ENCODE measurements around the gene PSD. TPM values are rescaled to one million over a fixed set of nuclear protein-coding genes. Genes with fewer than 3 reads are reported as not detected.

The PSD gene
- total RNA-seq, 2 experiments from 2014 or later: 9.1 to 11.2 TPM

- ChIA-PET CTCF (interaction anchor here (1.1 to 1.5 kb wide), 3 partner anchors 24 to 205 kb away, joined by 3 to 4 read pairs (median 4); no protein-coding TSS in a partner anchor), POLR2A (no interaction called here)
- no peak overlapping the region for H3K4me3 Mint-ChIP-seq
- peak; percentile 49 for ATAC-seq
- peaks cover 51% of the 10 kb centered on the region for H3K36me3 Mint-ChIP-seq (ENCODE audit: low read depth)
- H3K9me3 Mint-ChIP-seq (ENCODE audit: low read depth): no peaks in the 10 kb centered on the region
- no peaks in the 10 kb centered on the region for H3K27me3 Mint-ChIP-seq
- H3K27ac Mint-ChIP-seq: no peak overlapping the region
- intact Hi-C loops (cut with DNase I, micrococcal nuclease): loop anchor here in 1 of 2 experiments (5.0 kb wide), 1 partner anchor 207 kb away; no protein-coding TSS in a partner anchor
- H3K4me1 Mint-ChIP-seq: no peaks in the 10 kb centered on the region
- peak; percentile 28 for DNase-seq
Observed at GRCh38 chr10:102375250-102375649, 43.3 kb downstream of the PSD start.

DNA sequence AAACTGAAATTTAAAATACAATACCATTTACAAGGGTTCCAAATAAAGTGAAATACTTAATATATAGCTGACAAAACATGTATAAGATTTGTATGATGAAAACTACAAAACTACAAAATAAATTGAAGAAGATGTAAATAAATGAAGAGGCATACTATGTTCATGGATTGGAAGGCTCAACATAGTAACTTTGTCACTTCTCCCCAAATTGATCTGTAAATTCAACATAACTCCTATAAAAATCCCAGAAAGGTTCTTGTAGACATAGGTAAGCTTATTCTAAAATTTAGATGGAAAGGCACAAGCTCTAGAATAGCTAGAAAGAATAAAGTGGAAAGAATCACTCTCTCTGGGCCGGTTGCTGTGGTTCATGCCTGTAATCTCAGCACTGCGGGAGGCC lies 47.3 kb downstream of the PSD start:
- ATAC-seq (no peak), DNase-seq (no peak)
- Mint-ChIP-seq H3K9me3 (ENCODE audit: low read depth) (no peaks in the 10 kb centered on the region), H3K27ac (no peak overlapping the region), H3K27me3 (no peaks in the 10 kb centered on the region), H3K4me1 (no peaks in the 10 kb centered on the region), H3K4me3 (no peak overlapping the region), H3K36me3 (ENCODE audit: low read depth) (peaks cover 57% of the 10 kb centered on the region)
- ChIA-PET CTCF (interaction anchor here (0.7 to 1.4 kb wide), 5 partner anchors 12 to 140 kb away, joined by 3 to 5 read pairs (median 3); no protein-coding TSS in a partner anchor), POLR2A (no interaction called here)
- intact Hi-C loops (cut with DNase I, micrococcal nuclease): no loop called here

DNA sequence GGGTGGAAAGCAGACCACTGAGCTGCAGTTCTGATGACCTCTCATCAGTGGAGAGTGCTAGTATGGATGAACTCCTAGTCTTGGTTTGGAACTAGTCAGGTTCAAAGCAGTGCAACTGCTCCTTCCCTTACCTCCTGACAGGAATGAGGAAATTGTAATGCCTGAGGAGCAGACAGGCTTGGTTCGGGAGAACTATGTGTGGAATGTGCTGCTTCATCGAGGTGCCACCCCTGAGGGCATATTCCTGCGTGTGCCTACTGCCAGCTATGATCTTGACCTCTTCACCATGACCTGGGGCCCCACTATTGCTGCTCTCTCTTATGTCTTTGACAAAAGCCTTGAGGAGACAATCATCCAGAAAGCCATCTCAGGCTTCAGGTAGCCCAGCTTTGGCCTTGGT lies 50.5 kb downstream of the PSD start:
- ATAC-seq (no peak), DNase-seq (no peak)
- Mint-ChIP-seq H3K4me1 (no peaks in the 10 kb centered on the region), H3K27me3 (no peaks in the 10 kb centered on the region), H3K9me3 (ENCODE audit: low read depth) (no peaks in the 10 kb centered on the region), H3K27ac (no peak overlapping the region), H3K36me3 (ENCODE audit: low read depth) (peaks cover 65% of the 10 kb centered on the region), H3K4me3 (no peak overlapping the region)
- ChIA-PET CTCF (interaction anchor here (0.6 to 1.5 kb wide), 5 partner anchors 21 to 152 kb away, joined by 3 to 6 read pairs (median 3); no protein-coding TSS in a partner anchor), POLR2A (interaction anchor here (1.3 to 1.5 kb wide), 2 partner anchors 137 to 274 kb away, joined by 4 to 5 read pairs; no protein-coding TSS in a partner anchor)
- intact Hi-C loops (cut with DNase I, micrococcal nuclease): no loop called here

DNA sequence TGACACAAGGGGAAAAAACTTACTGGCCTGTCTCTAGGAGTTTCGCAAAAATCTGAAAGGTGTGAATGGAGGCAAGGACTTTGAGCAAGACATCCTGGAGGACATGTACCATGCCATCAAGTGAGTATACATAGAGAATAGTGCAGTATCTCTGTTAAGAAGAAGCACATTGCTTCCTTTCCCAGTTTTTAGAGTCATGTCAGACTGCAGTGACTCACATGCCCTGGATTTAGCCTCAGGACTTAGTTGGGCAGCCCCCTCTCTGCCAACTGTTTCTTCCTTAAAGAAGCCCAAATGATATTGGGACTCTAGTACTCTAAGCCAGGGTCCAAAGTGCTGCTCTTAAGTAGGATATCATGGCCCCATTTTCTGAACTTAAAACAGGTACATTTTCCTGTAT lies 51.1 kb downstream of the PSD start:
- Mint-ChIP-seq H3K27ac (no peak overlapping the region), H3K36me3 (ENCODE audit: low read depth) (peaks cover 64% of the 10 kb centered on the region), H3K9me3 (ENCODE audit: low read depth) (no peaks in the 10 kb centered on the region), H3K4me3 (no peak overlapping the region), H3K4me1 (no peaks in the 10 kb centered on the region), H3K27me3 (no peaks in the 10 kb centered on the region)
- ChIA-PET CTCF (interaction anchor here (1.0 to 1.4 kb wide), 2 partner anchors 15 to 20 kb away, joined by 3 read pairs; no protein-coding TSS in a partner anchor), POLR2A (interaction anchor here (0.7 kb wide), 1 partner anchor 40 kb away, joined by 3 read pairs; no protein-coding TSS in a partner anchor)
- intact Hi-C loops (cut with DNase I, micrococcal nuclease): no loop called here
- ATAC-seq (no peak), DNase-seq (no peak)

GRCh38 chr10:102358712-102359382 lies 59.7 kb downstream of the PSD start:
- peak; percentile 87 for ATAC-seq
- Mint-ChIP-seq H3K27me3 (no peaks in the 10 kb centered on the region), H3K4me1 (peaks cover 10% of the 10 kb centered on the region), H3K4me3 (no peak overlapping the region), H3K36me3 (ENCODE audit: low read depth) (peaks cover 48% of the 10 kb centered on the region), H3K9me3 (ENCODE audit: low read depth) (no peaks in the 10 kb centered on the region), H3K27ac (peak overlapping the region; percentile 40)
- intact Hi-C loops (cut with DNase I, micrococcal nuclease): no loop called here
- no peak for DNase-seq
- CTCF ChIA-PET: interaction anchor here (0.7 to 25.9 kb wide), 16 partner anchors 9 to 706 kb away, joined by 3 to 833 read pairs (median 5); partner anchors contain the start of genes ELOVL3 and PITX3
- POLR2A ChIA-PET: interaction anchor here (0.6 to 1.0 kb wide), 2 partner anchors 113 to 192 kb away, joined by 3 read pairs; no protein-coding TSS in a partner anchor

- Mint-ChIP-seq H3K4me1 (peaks cover 10% of the 10 kb centered on the region), H3K27me3 (no peaks in the 10 kb centered on the region), H3K4me3 (no peak overlapping the region), H3K36me3 (ENCODE audit: low read depth) (peaks cover 42% of the 10 kb centered on the region), H3K27ac (no peak overlapping the region), H3K9me3 (ENCODE audit: low read depth) (no peaks in the 10 kb centered on the region)
- intact Hi-C loops (cut with DNase I, micrococcal nuclease): no loop called here
- no peak for DNase-seq
- ATAC-seq: no peak
- POLR2A ChIA-PET: no interaction called here
- CTCF ChIA-PET: interaction anchor here (1.1 to 25.9 kb wide), 8 partner anchors 9 to 185 kb away, joined by 3 to 833 read pairs (median 6); partner anchors contain the start of genes ELOVL3 and PITX3
Observed at GRCh38 chr10:102354451-102354850, 64.1 kb downstream of the PSD start.

Small RNAs within 50 kb of the gene (microRNA-seq; reads per million reads assigned to microRNA genes)
- gene MIR146B (ENCODE audit: borderline replicate concordance): 6,736 reads per million, percentile 95 among the genes with 10 or more reads in this experiment

Other genes with a start within 250 kb of the PSD start
- gene ELOVL3, start 192.5 kb downstream of the PSD start, total RNA-seq: under 1 TPM in 1 of 2 experiments, not detected in 1; 0.14 TPM
- gene PITX3, start 177.3 kb downstream of the PSD start, total RNA-seq: under 1 TPM; 0.66 to 0.81 TPM
- gene GBF1, start 173.3 kb downstream of the PSD start, total RNA-seq: 10 to 100 TPM; 33.1 to 37.5 TPM
- gene NFKB2, start 23.1 kb downstream of the PSD start, total RNA-seq: 100 to 1,000 TPM; 228 to 238 TPM
- 10 to 100 TPM in 1 of 2 experiments, 1 to 10 TPM in 1; 5.4 to 11.9 TPM for gene FBXL15, start 2.1 kb upstream of the PSD start, total RNA-seq
- gene CUEDC2, start 13.8 kb upstream of the PSD start, total RNA-seq: 10 to 100 TPM; 60.8 to 72.7 TPM
- under 1 TPM; 0.27 to 0.32 TPM for gene C10orf95, start 32.8 kb upstream of the PSD start, total RNA-seq
- 10 to 100 TPM; 51.1 to 53.3 TPM for gene ACTR1A, start 83.9 kb upstream of the PSD start, total RNA-seq
- gene SUFU, start 85.2 kb upstream of the PSD start, total RNA-seq: 1 to 10 TPM; 8.4 to 9.5 TPM
- 10 to 100 TPM; 37.8 to 39.1 TPM for gene TRIM8, start 225.7 kb upstream of the PSD start, total RNA-seq

All from activated CD4-positive, alpha-beta T cell treated with anti-CD3 and anti-CD28 coated beads for 36 hours (primary cell).